ENCODE data around the gene STAM. TPM values are rescaled to one million over a fixed set of nuclear protein-coding genes. Genes with fewer than 3 reads are reported as not detected.
"Not testable (repeated sequence)": the region's sequence is repeated elsewhere in the genome, so short reads cannot be mapped to it uniquely, and the experiment has no call there.

The STAM gene
- total RNA-seq, 1 experiment from 2014 or later = 29.3 TPM

GRCh38 chr10:17716161-17716560 lies 72.2 kb downstream of the STAM start:
- H4K91ac ChIP-seq (ENCODE audit: insufficient read length, low read depth, low read length) = no peak overlapping the region
- no peaks in the 10 kb centered on the region for H3K4me1 ChIP-seq (ENCODE audit: insufficient read depth, low read length)
- no peak overlapping the region for H2BK120ac ChIP-seq (ENCODE audit: low read depth, low read length, poor library complexity, severe bottlenecking)
- H3T11ph ChIP-seq (ENCODE audit: low read length) = no peak overlapping the region
- H4K20me1 ChIP-seq (ENCODE audit: control insufficient read depth, insufficient read depth, insufficient read length) = no peaks in the 10 kb centered on the region
- no peaks in the 10 kb centered on the region for H3K27me3 ChIP-seq (ENCODE audit: insufficient read depth, low read length)
- no peak overlapping the region for H2BK12ac ChIP-seq (ENCODE audit: insufficient read length, low read depth, low read length)
- no peaks in the 10 kb centered on the region for H3K23me2 ChIP-seq (ENCODE audit: insufficient read length, low read depth, low read length, poor library complexity, severe bottlenecking)
- no peak overlapping the region for H3K27ac Mint-ChIP-seq
- no peak overlapping the region for H2AK5ac ChIP-seq (ENCODE audit: insufficient read length, low read length)
- no peaks in the 10 kb centered on the region for H3K79me2 ChIP-seq (ENCODE audit: insufficient read depth, low read length)
- H2BK5ac ChIP-seq (ENCODE audit: insufficient read length, low read length) = no peak overlapping the region
- peaks cover 34 to 56% (median 53%) of the 10 kb centered on the region in 3 experiments for H3K36me3 Mint-ChIP-seq (ENCODE audit: insufficient read depth in 1 of 3, low read depth in 3 of 3)
- no peak overlapping the region for H4K8ac ChIP-seq (replicated peaks; ENCODE audit: insufficient read length, low read depth, low read length)
- H3K18ac ChIP-seq (ENCODE audit: insufficient read length, low read depth, low read length) = no peak overlapping the region
- no peak overlapping the region for H3K27ac ChIP-seq (ENCODE audit: insufficient read length, low read depth, low read length)
- no peaks in the 10 kb centered on the region for H3K9me3 ChIP-seq (ENCODE audit: control insufficient read depth, low read depth, low read length)
- peaks cover 0 to 4% of the 10 kb centered on the region in 2 experiments; a peak in 2 of 5 replicates for H3K9me3 Mint-ChIP-seq
- DNase-seq = no peak
- H3K4me3 Mint-ChIP-seq = no peak overlapping the region
- H3K23ac ChIP-seq (ENCODE audit: insufficient read length, low read depth, low read length) = no peak overlapping the region
- no peak overlapping the region for H2BK20ac ChIP-seq (ENCODE audit: low read depth, low read length, poor library complexity, severe bottlenecking)
- no CpG with 5 or more reads among the region's 4 CpGs for WGBS (ENCODE audit: extremely low coverage, insufficient read length, low lambda C conversion rate)
- H3K56ac ChIP-seq (ENCODE audit: insufficient read length, low read depth, low read length) = no peak overlapping the region
- no peaks in the 10 kb centered on the region for H3K79me1 ChIP-seq (ENCODE audit: insufficient read depth, low read depth, low read length, poor library complexity, severe bottlenecking)
- H4K5ac ChIP-seq (ENCODE audit: insufficient read length, low read depth, low read length) = no peak overlapping the region
- H3K4me2 ChIP-seq (ENCODE audit: insufficient read depth, insufficient read length, low read length) = no peak overlapping the region
- peaks cover 6 to 7% of the 10 kb centered on the region in 2 experiments; a peak in 3 of 4 replicates for H3K4me1 Mint-ChIP-seq
- H2AFZ ChIP-seq (ENCODE audit: low read length) = no peak overlapping the region
- no peak overlapping the region for H3K14ac ChIP-seq (ENCODE audit: insufficient read depth, low read length)
- no peak for TF ChIP-seq CTCF (conservative IDR thresholded peaks at IDR 0.05)
- H2BK15ac ChIP-seq (ENCODE audit: low read depth, low read length) = no peak overlapping the region
- no peak overlapping the region for H3K4ac ChIP-seq (ENCODE audit: low read depth, low read length)
- no peak overlapping the region for H3K9ac ChIP-seq (ENCODE audit: extremely low read depth, insufficient read length, low read length)
- no peaks in the 10 kb centered on the region for H3K27me3 Mint-ChIP-seq (ENCODE audit: low read depth)

GRCh38 chr10:17722317-17723014 lies 78.5 kb downstream of the STAM start:
- not testable (repeated sequence) for H4K5ac ChIP-seq (ENCODE audit: insufficient read length, low read depth, low read length); H3T11ph ChIP-seq (ENCODE audit: low read length); H2BK15ac ChIP-seq (ENCODE audit: low read depth, low read length); H2BK12ac ChIP-seq (ENCODE audit: insufficient read length, low read depth, low read length); H3K14ac ChIP-seq (ENCODE audit: insufficient read depth, low read length); H2BK5ac ChIP-seq (ENCODE audit: insufficient read length, low read length); H3K79me1 ChIP-seq (ENCODE audit: insufficient read depth, low read depth, low read length, poor library complexity, severe bottlenecking); H3K27me3 Mint-ChIP-seq (ENCODE audit: low read depth); H3K4me2 ChIP-seq (ENCODE audit: insufficient read depth, insufficient read length, low read length); H4K20me1 ChIP-seq (ENCODE audit: control insufficient read depth, insufficient read depth, insufficient read length); H2BK120ac ChIP-seq (ENCODE audit: low read depth, low read length, poor library complexity, severe bottlenecking); H3K23ac ChIP-seq (ENCODE audit: insufficient read length, low read depth, low read length); H3K56ac ChIP-seq (ENCODE audit: insufficient read length, low read depth, low read length); H3K18ac ChIP-seq (ENCODE audit: insufficient read length, low read depth, low read length); DNase-seq; H3K4me1 ChIP-seq (ENCODE audit: insufficient read depth, low read length); H4K91ac ChIP-seq (ENCODE audit: insufficient read length, low read depth, low read length); H3K27ac Mint-ChIP-seq; H2AK5ac ChIP-seq (ENCODE audit: insufficient read length, low read length); H2BK20ac ChIP-seq (ENCODE audit: low read depth, low read length, poor library complexity, severe bottlenecking); H3K4me3 Mint-ChIP-seq; H3K4me1 Mint-ChIP-seq; H3K23me2 ChIP-seq (ENCODE audit: insufficient read length, low read depth, low read length, poor library complexity, severe bottlenecking); H2AFZ ChIP-seq (ENCODE audit: low read length); H3K9ac ChIP-seq (ENCODE audit: extremely low read depth, insufficient read length, low read length); H3K27ac ChIP-seq (ENCODE audit: insufficient read length, low read depth, low read length); H3K27me3 ChIP-seq (ENCODE audit: insufficient read depth, low read length); H3K9me3 ChIP-seq (ENCODE audit: control insufficient read depth, low read depth, low read length); H4K8ac ChIP-seq (replicated peaks; ENCODE audit: insufficient read length, low read depth, low read length); H3K4ac ChIP-seq (ENCODE audit: low read depth, low read length); H3K79me2 ChIP-seq (ENCODE audit: insufficient read depth, low read length)
- Mint-ChIP-seq H3K36me3 (ENCODE audit: insufficient read depth in 1 of 3, low read depth in 3 of 3) (peaks cover 26 to 38% (median 34%) of the 10 kb centered on the region in 3 experiments), H3K9me3 (peaks cover 15 to 17% of the 10 kb centered on the region in 2 experiments)
- WGBS (ENCODE audit: extremely low coverage, insufficient read length, low lambda C conversion rate) = no CpG with 5 or more reads among the region's 25 CpGs

All from H9 (cell line).